ENCODE data around the gene DCC.

The DCC gene

GRCh38 chr18:52582061-52582460 lies 242.1 kb downstream of the DCC start:
- H3K27ac ChIP-seq = no peak overlapping the region
- TF ChIP-seq ZFX (IDR thresholded peaks at IDR 0.05) = no peak
- TF ChIP-seq CTCF (conservative IDR thresholded peaks at IDR 0.05) = no peak

GRCh38 chr18:52582516-52582915 lies 242.5 kb downstream of the DCC start:
- no peak overlapping the region for H3K27ac ChIP-seq
- TF ChIP-seq CTCF (conservative IDR thresholded peaks at IDR 0.05) (no peak), ZFX (IDR thresholded peaks at IDR 0.05) (no peak)

GRCh38 chr18:52588931-52589330 lies 248.9 kb downstream of the DCC start:
- TF ChIP-seq CTCF (conservative IDR thresholded peaks at IDR 0.05) (no peak), ZFX (IDR thresholded peaks at IDR 0.05) (no peak)
- no peak overlapping the region for H3K27ac ChIP-seq

- H3K27ac ChIP-seq = no peak overlapping the region
- no peak for TF ChIP-seq ZFX (IDR thresholded peaks at IDR 0.05)
- TF ChIP-seq CTCF (conservative IDR thresholded peaks at IDR 0.05) = no peak
Measured at GRCh38 chr18:52596748-52597435, 256.9 kb downstream of the DCC start.

GRCh38 chr18:52598921-52599320 lies 258.9 kb downstream of the DCC start:
- TF ChIP-seq ZFX (IDR thresholded peaks at IDR 0.05) = no peak
- no peak for TF ChIP-seq CTCF (conservative IDR thresholded peaks at IDR 0.05)
- no peak overlapping the region for H3K27ac ChIP-seq

- TF ChIP-seq CTCF (conservative IDR thresholded peaks at IDR 0.05) (no peak), ZFX (IDR thresholded peaks at IDR 0.05) (no peak)
- no peak overlapping the region for H3K27ac ChIP-seq
Measured at GRCh38 chr18:52602820-52603219, 262.8 kb downstream of the DCC start.

GRCh38 chr18:52605345-52605744 lies 265.3 kb downstream of the DCC start:
- H3K27ac ChIP-seq = no peak overlapping the region
- TF ChIP-seq CTCF (conservative IDR thresholded peaks at IDR 0.05) (no peak), ZFX (IDR thresholded peaks at IDR 0.05) (no peak)

Data from C4-2B (cell line).